ENCODE data around the gene CDC42BPA. TPM values are rescaled to one million over a fixed set of nuclear protein-coding genes. Genes with fewer than 3 reads are reported as not detected.

The CDC42BPA gene
- total and polyA plus RNA-seq, 9 of the 15 experiments (the other 6 are each of a cell fraction or from before 2014, with no cell fraction given), result 8.0 to 77.5 (median 52.1) TPM

DNA sequence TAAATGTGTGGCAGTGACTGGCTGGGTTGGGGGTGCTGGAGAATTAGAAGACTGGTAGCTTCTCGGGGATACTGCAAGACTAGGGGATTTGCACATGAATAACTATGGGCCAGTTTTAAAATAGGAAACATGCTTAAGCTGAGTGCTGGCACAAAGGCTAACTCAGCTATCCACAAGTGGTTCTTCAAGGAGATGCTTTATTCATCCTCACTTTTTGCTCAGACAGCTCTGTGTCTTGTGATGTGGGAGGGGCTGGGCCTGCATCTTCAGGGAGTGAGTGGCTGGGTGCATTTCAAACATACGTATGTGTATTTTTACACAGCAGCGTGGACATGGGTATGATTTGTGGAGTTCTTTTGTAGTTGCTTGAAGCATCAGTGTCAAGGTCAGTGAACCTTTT lies 375.9 kb downstream of the CDC42BPA start:
- Histone ChIP-seq H3K9me3 (replicated peaks; ENCODE audit: control insufficient read depth, insufficient read depth, low read depth, low read length) (no peaks in the 10 kb centered on the region; the same call in 1 of the 2 replicates), H3K9ac (ENCODE audit: insufficient read depth in 1 of 2, low read depth in 2 of 2, low read length in 2 of 2) (no peak overlapping the region), H3K27me3 (ENCODE audit: control insufficient read depth in 2 of 2, insufficient read depth in 2 of 2, low read length in 2 of 2) (no peaks in the 10 kb centered on the region), H3K79me2 (ENCODE audit: control insufficient read depth, insufficient read depth, low read length) (peaks cover 55% of the 10 kb centered on the region), H3K9me1 (ENCODE audit: control insufficient read depth, insufficient read depth, low read length) (no peaks in the 10 kb centered on the region), H3K27ac (ENCODE audit: extremely low read depth, low read depth, low read length) (no peak overlapping the region), H3K36me3 (ENCODE audit: control insufficient read depth, insufficient read depth, low read length) (no peaks in the 10 kb centered on the region), H4K20me1 (replicated peaks; ENCODE audit: control insufficient read depth, insufficient read depth, low read length) (peaks cover 4% of the 10 kb centered on the region; the same call in 1 of the 2 replicates), H3K4me3 (no peak overlapping the region), H3K4me2 (ENCODE audit: insufficient read depth, low read length) (no peak overlapping the region), H3K4me1 (replicated peaks in 1 of 2; ENCODE audit: control insufficient read depth in 2 of 2, insufficient read depth in 2 of 2, low read length in 2 of 2) (peaks cover 57 to 65% of the 10 kb centered on the region in 2 experiments), H2AFZ (ENCODE audit: low read depth, low read length) (no peak overlapping the region)
- DNase-seq (ENCODE audit: extremely low read depth in 1 of 4, low spot score in 3 of 4), result no peak
- no peak for ATAC-seq
- TF ChIP-seq DMBX1 (CRISPR knock-in tag; IDR thresholded peaks at IDR 0.05; ENCODE audit: borderline replicate concordance) (no peak), NRF1 (conservative IDR thresholded peaks at IDR 0.05 in 1 of 2, IDR thresholded peaks at IDR 0.05 in 1 of 2) (no peak), NCOA1 (IDR thresholded peaks at IDR 0.05; ENCODE audit: low read depth) (no peak), ZNF224 (CRISPR knock-in tag; IDR thresholded peaks at IDR 0.05) (no peak), XRCC5 (IDR thresholded peaks at IDR 0.05; ENCODE audit: low read depth, low read length) (no peak), NFIC (IDR thresholded peaks at IDR 0.05) (no peak), SETDB1 (IDR thresholded peaks at IDR 0.05; ENCODE audit: low read length) (no peak), ATF7 (IDR thresholded peaks at IDR 0.05) (no peak)
- TF ChIP-seq, protein P1, sequence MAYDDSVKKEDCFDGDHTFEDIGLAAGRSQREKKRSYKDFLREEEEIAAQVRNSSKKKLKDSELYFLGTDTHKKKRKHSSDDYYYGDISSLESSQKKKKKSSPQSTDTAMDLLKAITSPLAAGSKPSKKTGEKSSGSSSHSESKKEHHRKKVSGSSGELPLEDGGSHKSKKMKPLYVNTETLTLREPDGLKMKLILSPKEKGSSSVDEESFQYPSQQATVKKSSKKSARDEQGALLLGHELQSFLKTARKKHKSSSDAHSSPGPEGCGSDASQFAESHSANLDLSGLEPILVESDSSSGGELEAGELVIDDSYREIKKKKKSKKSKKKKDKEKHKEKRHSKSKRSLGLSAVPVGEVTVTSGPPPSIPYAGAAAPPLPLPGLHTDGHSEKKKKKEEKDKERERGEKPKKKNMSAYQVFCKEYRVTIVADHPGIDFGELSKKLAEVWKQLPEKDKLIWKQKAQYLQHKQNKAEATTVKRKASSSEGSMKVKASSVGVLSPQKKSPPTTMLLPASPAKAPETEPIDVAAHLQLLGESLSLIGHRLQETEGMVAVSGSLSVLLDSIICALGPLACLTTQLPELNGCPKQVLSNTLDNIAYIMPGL (CRISPR knock-in tag; IDR thresholded peaks at IDR 0.05), result 0 out of 2 replicates have a peak, but pooled peaks have one; percentile 21
- TF ChIP-seq, protein P2, sequence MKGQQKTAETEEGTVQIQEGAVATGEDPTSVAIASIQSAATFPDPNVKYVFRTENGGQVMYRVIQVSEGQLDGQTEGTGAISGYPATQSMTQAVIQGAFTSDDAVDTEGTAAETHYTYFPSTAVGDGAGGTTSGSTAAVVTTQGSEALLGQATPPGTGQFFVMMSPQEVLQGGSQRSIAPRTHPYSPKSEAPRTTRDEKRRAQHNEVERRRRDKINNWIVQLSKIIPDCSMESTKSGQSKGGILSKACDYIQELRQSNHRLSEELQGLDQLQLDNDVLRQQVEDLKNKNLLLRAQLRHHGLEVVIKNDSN (CRISPR knock-in tag; IDR thresholded peaks at IDR 0.05), result 0 out of 2 replicates have a peak, but pooled peaks have one; percentile 23
- ChIA-PET POLR2A (interaction anchor here (1.3 to 1.4 kb wide), 2 partner anchors 9 to 11 kb away, joined by 4 to 6 read pairs; no protein-coding TSS in a partner anchor), CTCF (ENCODE audit: low intra/inter-chr PET ratio) (no interaction called here)
- no peak for FAIRE-seq
- 77% methylated on average over 3 of the region's 3 CpGs for WGBS (ENCODE audit: insufficient coverage, low coverage, missing lambda C conversion rate)
- intact Hi-C loops (cut with micrococcal nuclease), result loop anchor here (10.0 kb wide), 1 partner anchor 372 kb away; the partner anchor contains the start of gene CDC42BPA
- in situ Hi-C loops (cut with MboI), result no loop called here
- no TSS peak for BruUV-seq (replicated peaks)
